ENCODE results near the gene GOLGA5. TPM values are rescaled to one million over a fixed set of nuclear protein-coding genes. Genes with fewer than 3 reads are reported as not detected.

GOLGA5 gene
- total RNA-seq, 1 donor from 2014 or later, result 35.2 TPM

- DNase-seq (ENCODE audit: low spot score), result no peak
Observed at GRCh38 chr14:92880351-92880750, 86.2 kb downstream of the GOLGA5 start.

- DNase-seq (ENCODE audit: low spot score), result peak; percentile 40
Observed at GRCh38 chr14:92880851-92881250, 86.7 kb downstream of the GOLGA5 start.

- DNase-seq (ENCODE audit: low spot score), result no peak
Observed at GRCh38 chr14:92883066-92883465, 89.0 kb downstream of the GOLGA5 start.

GRCh38 chr14:92884410-92884809 lies 90.3 kb downstream of the GOLGA5 start:
- no peak for DNase-seq (ENCODE audit: low spot score)

GRCh38 chr14:92885279-92886061 lies 91.4 kb downstream of the GOLGA5 start:
- no peak for DNase-seq (ENCODE audit: low spot score)

GRCh38 chr14:92886337-92886736 lies 92.2 kb downstream of the GOLGA5 start:
- DNase-seq (ENCODE audit: low spot score), result no peak

- DNase-seq (ENCODE audit: low spot score), result no peak
Observed at GRCh38 chr14:92887157-92887556, 93.1 kb downstream of the GOLGA5 start.

GRCh38 chr14:92888896-92889295 lies 94.8 kb downstream of the GOLGA5 start:
- DNase-seq (ENCODE audit: low spot score), result no peak

Other genes with a start within 250 kb of the GOLGA5 start
- 158 TPM for gene LGMN, start 45.7 kb upstream of the GOLGA5 start, total RNA-seq
- gene CHGA, start 128.8 kb downstream of the GOLGA5 start, total RNA-seq, result 0.29 TPM